Upper lobe of left lung (tissue), 4 donors: ENCODE results near the gene RUBCN.
"Not testable (repeated sequence)": the region's sequence is repeated elsewhere in the genome, so short reads cannot be mapped to it uniquely, and the experiment has no call there.

Experiments
- POLR2A ChIP-seq, 4 donors: fragments of 450-650 bp; IDR thresholded peaks; one replicate each; pipeline ENCODE4 v1.5.1; 2016 to 2017; ENCODE audit warnings: antibody characterized with exemption in 4 of 4, mild to moderate bottlenecking in 2 of 4
- POLR2AphosphoS5 ChIP-seq, 2 donors: sonication (generic); formaldehyde crosslinking; IDR thresholded peaks; one replicate each; pipeline ENCODE4 v1.5.1; 2017; ENCODE audit warnings: antibody characterized with exemption in 2 of 2
- TF ChIP-seq, protein P1 (sequence below), 6 experiments: fragments of 450-650 bp in 4 of 6; fragments of 200-600 bp in 2 of 6; sonication (generic) in 2 of 6; IDR thresholded peaks; one replicate each; pipeline ENCODE4 v1.5.1; 2016 to 2019; ENCODE audit warnings: antibody characterized with exemption in 6 of 6

DNA sequence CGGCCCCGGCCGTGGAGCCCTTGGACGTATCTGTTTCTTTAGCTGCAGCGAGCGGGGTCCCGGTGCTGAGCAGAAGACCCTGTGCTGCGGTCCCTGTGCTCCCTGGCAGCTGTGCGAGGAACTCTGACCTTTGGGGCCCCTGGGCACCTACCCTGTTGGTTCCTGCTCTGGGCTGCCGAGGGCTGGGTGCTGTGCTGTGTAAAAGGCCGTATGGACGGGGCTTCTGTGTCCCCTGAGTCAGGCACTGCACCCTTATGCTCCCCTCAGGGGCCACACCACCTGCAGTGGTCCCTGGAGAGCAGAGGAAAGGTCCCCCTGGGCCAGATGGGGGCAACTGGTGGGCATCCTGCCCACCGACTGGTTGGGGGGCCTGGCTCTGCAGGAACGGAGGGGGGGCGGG lies 71.2 kb downstream of the RUBCN start:
- TF ChIP-seq POLR2AphosphoS5, POLR2A (IDR thresholded peaks at IDR 0.05): not testable (repeated sequence)
- TF ChIP-seq, protein P1, sequence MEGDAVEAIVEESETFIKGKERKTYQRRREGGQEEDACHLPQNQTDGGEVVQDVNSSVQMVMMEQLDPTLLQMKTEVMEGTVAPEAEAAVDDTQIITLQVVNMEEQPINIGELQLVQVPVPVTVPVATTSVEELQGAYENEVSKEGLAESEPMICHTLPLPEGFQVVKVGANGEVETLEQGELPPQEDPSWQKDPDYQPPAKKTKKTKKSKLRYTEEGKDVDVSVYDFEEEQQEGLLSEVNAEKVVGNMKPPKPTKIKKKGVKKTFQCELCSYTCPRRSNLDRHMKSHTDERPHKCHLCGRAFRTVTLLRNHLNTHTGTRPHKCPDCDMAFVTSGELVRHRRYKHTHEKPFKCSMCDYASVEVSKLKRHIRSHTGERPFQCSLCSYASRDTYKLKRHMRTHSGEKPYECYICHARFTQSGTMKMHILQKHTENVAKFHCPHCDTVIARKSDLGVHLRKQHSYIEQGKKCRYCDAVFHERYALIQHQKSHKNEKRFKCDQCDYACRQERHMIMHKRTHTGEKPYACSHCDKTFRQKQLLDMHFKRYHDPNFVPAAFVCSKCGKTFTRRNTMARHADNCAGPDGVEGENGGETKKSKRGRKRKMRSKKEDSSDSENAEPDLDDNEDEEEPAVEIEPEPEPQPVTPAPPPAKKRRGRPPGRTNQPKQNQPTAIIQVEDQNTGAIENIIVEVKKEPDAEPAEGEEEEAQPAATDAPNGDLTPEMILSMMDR (IDR thresholded peaks at IDR 0.05) = not testable (repeated sequence)
